Measurements from ENCODE around the gene TEX26. TPM values are rescaled to one million over a fixed set of nuclear protein-coding genes. Genes with fewer than 3 reads are reported as not detected.

Gene TEX26
- total and polyA plus RNA-seq, 9 of the 15 experiments (the other 6 are each of a cell fraction or from before 2014, with no cell fraction given), result not detected

- intact Hi-C loops (cut with micrococcal nuclease), result no loop called here
- in situ Hi-C loops (cut with MboI), result no loop called here
- no peaks in the 10 kb centered on the region for H3K79me2 ChIP-seq (ENCODE audit: control insufficient read depth, insufficient read depth, low read length)
- H3K4me3 ChIP-seq, result no peak overlapping the region
- ChIA-PET POLR2A (no interaction called here), CTCF (ENCODE audit: low intra/inter-chr PET ratio) (interaction anchor here (0.7 kb wide), 1 partner anchor 203 kb away, joined by 3 read pairs; no protein-coding TSS in a partner anchor)
- no peaks in the 10 kb centered on the region for H3K27me3 ChIP-seq (ENCODE audit: control insufficient read depth in 2 of 2, insufficient read depth in 2 of 2, low read length in 2 of 2)
- H4K20me1 ChIP-seq (replicated peaks; ENCODE audit: control insufficient read depth, insufficient read depth, low read length), result no peaks in the 10 kb centered on the region
- H3K36me3 ChIP-seq (ENCODE audit: control insufficient read depth, insufficient read depth, low read length), result no peaks in the 10 kb centered on the region
- 0% methylated on average over 6 of the region's 8 CpGs for WGBS (ENCODE audit: insufficient coverage, low coverage, missing lambda C conversion rate)
- H3K4me1 ChIP-seq (replicated peaks in 1 of 2; ENCODE audit: control insufficient read depth in 2 of 2, insufficient read depth in 2 of 2, low read length in 2 of 2), result no peaks in the 10 kb centered on the region
- no peak overlapping the region for H3K27ac ChIP-seq (ENCODE audit: extremely low read depth, low read depth, low read length)
- H3K9me1 ChIP-seq (ENCODE audit: control insufficient read depth, insufficient read depth, low read length), result no peaks in the 10 kb centered on the region
- DNase-seq (ENCODE audit: extremely low read depth in 1 of 4, low spot score in 3 of 4), result no peak
- no peaks in the 10 kb centered on the region for H3K9me3 ChIP-seq (replicated peaks; ENCODE audit: control insufficient read depth, insufficient read depth, low read depth, low read length)
- H2AFZ ChIP-seq (ENCODE audit: low read depth, low read length), result no peak overlapping the region
- H3K4me2 ChIP-seq (ENCODE audit: insufficient read depth, low read length), result no peak overlapping the region
- no TSS peak for BruUV-seq (replicated peaks)
- no peak overlapping the region for H3K9ac ChIP-seq (ENCODE audit: insufficient read depth in 1 of 2, low read depth in 2 of 2, low read length in 2 of 2)
- no peak for ATAC-seq
- no peak for FAIRE-seq
- TF ChIP-seq CEBPB (tag; IDR thresholded peaks at IDR 0.05) (no peak), HDAC1 (IDR thresholded peaks at IDR 0.05) (no peak), ASH1L (IDR thresholded peaks at IDR 0.05; ENCODE audit: borderline replicate concordance, low read depth, partially characterized antibody) (no peak), PCBP1 (IDR thresholded peaks at IDR 0.05; ENCODE audit: low read depth, low read length, poor library complexity, severe bottlenecking) (no peak), DPF2 (IDR thresholded peaks at IDR 0.05) (no peak), ZNF184 (CRISPR knock-in tag; IDR thresholded peaks at IDR 0.05) (no peak), CEBPZ (IDR thresholded peaks at IDR 0.05; ENCODE audit: borderline replicate concordance, low read depth, low read length) (no peak)
- TF ChIP-seq, protein P1, sequence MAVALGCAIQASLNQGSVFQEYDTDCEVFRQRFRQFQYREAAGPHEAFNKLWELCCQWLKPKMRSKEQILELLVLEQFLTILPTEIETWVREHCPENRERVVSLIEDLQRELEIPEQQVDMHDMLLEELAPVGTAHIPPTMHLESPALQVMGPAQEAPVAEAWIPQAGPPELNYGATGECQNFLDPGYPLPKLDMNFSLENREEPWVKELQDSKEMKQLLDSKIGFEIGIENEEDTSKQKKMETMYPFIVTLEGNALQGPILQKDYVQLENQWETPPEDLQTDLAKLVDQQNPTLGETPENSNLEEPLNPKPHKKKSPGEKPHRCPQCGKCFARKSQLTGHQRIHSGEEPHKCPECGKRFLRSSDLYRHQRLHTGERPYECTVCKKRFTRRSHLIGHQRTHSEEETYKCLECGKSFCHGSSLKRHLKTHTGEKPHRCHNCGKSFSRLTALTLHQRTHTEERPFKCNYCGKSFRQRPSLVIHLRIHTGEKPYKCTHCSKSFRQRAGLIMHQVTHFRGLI (CRISPR knock-in tag; IDR thresholded peaks at IDR 0.05), result no peak
These were observed 84.2 kb downstream of the TEX26 start for GRCh38 chr13:31016342-31017325.

Data from K562 (cell line).